HepG2 (cell line): ENCODE results near the gene TMEM273. TPM values are rescaled to one million over a fixed set of nuclear protein-coding genes. Genes with fewer than 3 reads are reported as not detected.
A peak's percentile ranks its signal among the peaks of the same experiment; 100 is the strongest.

Experiments
- ATAC-seq: fragments of 200-7000 bp; cut with Tn5 transposase; 3 replicates; pipeline ENCODE4 v1.9.1; 2020; ENCODE audit warnings: mild to moderate bottlenecking, moderate library complexity
- BruUV-seq: library from RNA; stranded (reverse); fragments of 400-500 nt; replicated peaks from 2 replicates; lab custom pipeline; 2021; lab: Mats Ljungman, UMichigan
- CTCF ChIA-PET: fragments of 300-600 bp; formaldehyde crosslinking; extraction: SDS; loops from one replicate; lab custom pipeline; 2021; ENCODE audit warnings: low total read pairs, inconsistent platforms, low intra/inter-chr PET ratio; lab: Yijun Ruan, JAX
- POLR2A ChIA-PET: fragments of 350-600 bp; sonication (Branson Sonifier 250); formaldehyde crosslinking; loops from one replicate; lab custom pipeline; 2020; ENCODE audit warnings: antibody characterized with exemption, inconsistent platforms; lab: Yijun Ruan, JAX
- DNase-seq: peaks from one replicate; pipeline ENCODE4 v3.0.0-alpha.2; 2015; ENCODE audit warnings: low spot score
- FAIRE-seq: peaks from 3 replicates; lab custom pipeline; 2011; peaks lifted over from hg19 to GRCh38; lab: Jason Lieb, UNC
- H2AFZ ChIP-seq: one replicate; pipeline ENCODE4 v1.6.1; 2011; ENCODE audit warnings: low read length, inconsistent platforms
- H3K27ac ChIP-seq: fragments of 300-600 bp; 3 replicates; pipeline ENCODE4 v1.8.0; 2011; ENCODE audit warnings: mixed run types, mild to moderate bottlenecking, mixed read lengths, low read length, inconsistent platforms; ENCODE audit not compliant: insufficient read depth; ENCODE audit errors: extremely low read length
- H3K27me3 ChIP-seq, 2 experiments: fragments of 200-600 bp in 1 of 2; 2 replicates in 1 of 2; 3 replicates in 1 of 2; pipeline versions ENCODE4 v1.6.0 to v1.8.0; 2011; ENCODE audit warnings: low read length in 2 of 2, mild to moderate bottlenecking in 2 of 2, moderate library complexity in 2 of 2, inconsistent platforms in 1 of 2; ENCODE audit not compliant: insufficient read depth in 2 of 2, control insufficient read depth in 1 of 2
- H3K36me3 ChIP-seq, 2 experiments: fragments of 200-600 bp in 1 of 2; replicated peaks in 1 of 2; 2 replicates in 1 of 2; 3 replicates in 1 of 2; pipeline versions ENCODE4 v1.5.1 to v1.8.0; 2011; ENCODE audit warnings: low read length in 2 of 2, inconsistent platforms in 1 of 2; ENCODE audit not compliant: insufficient read depth in 2 of 2, control insufficient read depth in 1 of 2
- H3K4me1 ChIP-seq: 2 replicates; pipeline ENCODE4 v1.5.1; 2012; ENCODE audit warnings: low read length, inconsistent platforms; ENCODE audit not compliant: insufficient read depth
- H3K4me2 ChIP-seq: 2 replicates; pipeline ENCODE4 v1.6.0; 2011; ENCODE audit warnings: low read depth, low read length, inconsistent platforms
- H3K4me3 ChIP-seq, 3 experiments: fragments of 200-600 bp in 1 of 3; sonication (generic), shearing (Covaris generic) in 1 of 3; replicated peaks in 1 of 3; 2 replicates each; pipeline ENCODE4 v1.5.1; 2011 to 2016; ENCODE audit warnings: low read length in 3 of 3, inconsistent platforms in 2 of 3, low read depth in 2 of 3, mild to moderate bottlenecking in 2 of 3, control low read depth in 1 of 3, mixed read lengths in 1 of 3; ENCODE audit not compliant: insufficient read depth in 1 of 3
- H3K79me2 ChIP-seq: one replicate; pipeline ENCODE4 v1.6.1; 2011; ENCODE audit warnings: low read length, inconsistent platforms; ENCODE audit not compliant: insufficient read depth
- H3K9ac ChIP-seq: 2 replicates; pipeline ENCODE4 v1.6.0; 2011; ENCODE audit warnings: mild to moderate bottlenecking, low read depth, low read length, inconsistent platforms; ENCODE audit not compliant: insufficient read depth
- H3K9me3 ChIP-seq: 2 replicates; pipeline ENCODE4 v1.5.1; 2012; ENCODE audit warnings: mild to moderate bottlenecking, low read length
- H4K20me1 ChIP-seq: 2 replicates; pipeline ENCODE4 v1.6.0; 2011; ENCODE audit warnings: inconsistent platforms, mild to moderate bottlenecking, low read length, moderate library complexity; ENCODE audit not compliant: insufficient read depth
- MAFF ChIP-seq: IDR thresholded peaks from 2 replicates; pipeline ENCODE4 v1.6.1; 2011; ENCODE audit warnings: low read depth, low read length, improper control_type of control experiment
- MAFK ChIP-seq, 2 experiments: IDR thresholded peaks in 1 of 2; conservative IDR thresholded peaks in 1 of 2; 2 replicates each; pipeline ENCODE4 v1.6.1; 2011; ENCODE audit warnings: improper control_type of control experiment in 2 of 2, low read length in 2 of 2
- TP53 ChIP-seq: sonication (generic); formaldehyde crosslinking; conservative IDR thresholded peaks from 2 replicates; pipeline ENCODE4 v1.4.0; 2020; ENCODE audit warnings: missing genetic modification reagents
- WGBS: methylation state at CpG from one replicate; pipeline ENCODE4 v1.1.6; 2017; ENCODE audit warnings: low lambda C conversion rate; 5-methylcytosine and 5-hydroxymethylcytosine counted together
- in situ Hi-C: cut with HindIII; loops from 2 replicates; pipeline ENCODE4 v1.10.0; 2017; ENCODE audit warnings: low pct_unique_long_range_greater_than_20kb; ENCODE audit not compliant: extremely low pct_ligation_motif_present
- intact Hi-C: fragments of 100-400 bp; cut with micrococcal nuclease; formaldehyde crosslinking; loops from one replicate; pipeline ENCODE4 v1.10.0; 2022; ENCODE audit not compliant: unreplicated experiment
- polyA plus RNA-seq, 8 experiments: library from polyadenylated mRNA; depleted of rRNA in 3 of 8; stranded (reverse) in 7 of 8; unstranded in 1 of 8; fragments of >200 nt; fragmentation: Illumina TruSeq in 4 of 8; extraction: Trizol in 4 of 8; gene quantifications; 2 replicates each; pipeline versions ENCODE4 v1.2.1 to v1.2.3, GENCODE V29; 2011 to 2016; ENCODE audit warnings: low read depth in 4 of 8, missing spikeins in 1 of 8, mixed read lengths in 1 of 8; ENCODE audit not compliant: insufficient read depth in 1 of 8
- total RNA-seq, 5 experiments: library from RNA; depleted of rRNA; stranded (reverse); fragments of >200 nt; fragmentation: Illumina TruSeq; extraction: Trizol; gene quantifications; 2 replicates each; pipeline ENCODE4 v1.2.3, GENCODE V29; 2016; ENCODE audit warnings: low read depth in 1 of 5
- TF ChIP-seq, protein P1 (sequence below): sonication (generic); formaldehyde crosslinking; IDR thresholded peaks from 2 replicates; pipeline ENCODE4 v1.4.0; 2020; ENCODE audit warnings: missing genetic modification reagents
- TF ChIP-seq, protein P2 (sequence below): sonication (generic); formaldehyde crosslinking; conservative IDR thresholded peaks from 2 replicates; pipeline ENCODE4 v1.8.1; 2023; ENCODE audit warnings: missing genetic modification reagents

TMEM273 gene
- total and polyA plus RNA-seq, 2 of the 13 experiments (the other 11 are each of a cell fraction or from before 2014, with no cell fraction given) = not detected

DNA sequence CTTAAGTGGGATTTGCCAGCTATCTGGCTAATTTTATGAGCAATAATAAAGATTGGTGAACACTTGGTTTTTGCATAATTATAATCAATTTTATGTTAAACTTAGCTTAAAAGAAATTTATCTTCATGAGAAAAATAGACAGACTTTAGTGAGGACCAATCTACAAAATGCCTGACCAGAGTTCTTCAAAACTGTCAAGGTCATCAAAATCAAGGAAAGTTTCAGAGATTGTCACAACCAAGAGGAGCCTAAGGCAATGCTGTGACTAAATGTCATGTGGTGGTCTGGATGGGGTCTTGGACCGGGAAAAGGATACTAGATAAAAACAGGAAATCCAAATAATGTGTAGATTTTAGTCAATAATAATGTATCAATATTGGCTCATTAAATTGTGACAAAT, 36.7 kb downstream of the TMEM273 start (continued):
- TF ChIP-seq, protein P1, sequence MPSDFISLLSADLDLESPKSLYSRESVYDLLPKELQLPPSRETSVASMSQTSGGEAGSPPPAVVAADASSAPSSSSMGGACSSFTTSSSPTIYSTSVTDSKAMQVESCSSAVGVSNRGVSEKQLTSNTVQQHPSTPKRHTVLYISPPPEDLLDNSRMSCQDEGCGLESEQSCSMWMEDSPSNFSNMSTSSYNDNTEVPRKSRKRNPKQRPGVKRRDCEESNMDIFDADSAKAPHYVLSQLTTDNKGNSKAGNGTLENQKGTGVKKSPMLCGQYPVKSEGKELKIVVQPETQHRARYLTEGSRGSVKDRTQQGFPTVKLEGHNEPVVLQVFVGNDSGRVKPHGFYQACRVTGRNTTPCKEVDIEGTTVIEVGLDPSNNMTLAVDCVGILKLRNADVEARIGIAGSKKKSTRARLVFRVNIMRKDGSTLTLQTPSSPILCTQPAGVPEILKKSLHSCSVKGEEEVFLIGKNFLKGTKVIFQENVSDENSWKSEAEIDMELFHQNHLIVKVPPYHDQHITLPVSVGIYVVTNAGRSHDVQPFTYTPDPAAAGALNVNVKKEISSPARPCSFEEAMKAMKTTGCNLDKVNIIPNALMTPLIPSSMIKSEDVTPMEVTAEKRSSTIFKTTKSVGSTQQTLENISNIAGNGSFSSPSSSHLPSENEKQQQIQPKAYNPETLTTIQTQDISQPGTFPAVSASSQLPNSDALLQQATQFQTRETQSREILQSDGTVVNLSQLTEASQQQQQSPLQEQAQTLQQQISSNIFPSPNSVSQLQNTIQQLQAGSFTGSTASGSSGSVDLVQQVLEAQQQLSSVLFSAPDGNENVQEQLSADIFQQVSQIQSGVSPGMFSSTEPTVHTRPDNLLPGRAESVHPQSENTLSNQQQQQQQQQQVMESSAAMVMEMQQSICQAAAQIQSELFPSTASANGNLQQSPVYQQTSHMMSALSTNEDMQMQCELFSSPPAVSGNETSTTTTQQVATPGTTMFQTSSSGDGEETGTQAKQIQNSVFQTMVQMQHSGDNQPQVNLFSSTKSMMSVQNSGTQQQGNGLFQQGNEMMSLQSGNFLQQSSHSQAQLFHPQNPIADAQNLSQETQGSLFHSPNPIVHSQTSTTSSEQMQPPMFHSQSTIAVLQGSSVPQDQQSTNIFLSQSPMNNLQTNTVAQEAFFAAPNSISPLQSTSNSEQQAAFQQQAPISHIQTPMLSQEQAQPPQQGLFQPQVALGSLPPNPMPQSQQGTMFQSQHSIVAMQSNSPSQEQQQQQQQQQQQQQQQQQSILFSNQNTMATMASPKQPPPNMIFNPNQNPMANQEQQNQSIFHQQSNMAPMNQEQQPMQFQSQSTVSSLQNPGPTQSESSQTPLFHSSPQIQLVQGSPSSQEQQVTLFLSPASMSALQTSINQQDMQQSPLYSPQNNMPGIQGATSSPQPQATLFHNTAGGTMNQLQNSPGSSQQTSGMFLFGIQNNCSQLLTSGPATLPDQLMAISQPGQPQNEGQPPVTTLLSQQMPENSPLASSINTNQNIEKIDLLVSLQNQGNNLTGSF = no peak
- TF ChIP-seq TP53 = no peak

DNA sequence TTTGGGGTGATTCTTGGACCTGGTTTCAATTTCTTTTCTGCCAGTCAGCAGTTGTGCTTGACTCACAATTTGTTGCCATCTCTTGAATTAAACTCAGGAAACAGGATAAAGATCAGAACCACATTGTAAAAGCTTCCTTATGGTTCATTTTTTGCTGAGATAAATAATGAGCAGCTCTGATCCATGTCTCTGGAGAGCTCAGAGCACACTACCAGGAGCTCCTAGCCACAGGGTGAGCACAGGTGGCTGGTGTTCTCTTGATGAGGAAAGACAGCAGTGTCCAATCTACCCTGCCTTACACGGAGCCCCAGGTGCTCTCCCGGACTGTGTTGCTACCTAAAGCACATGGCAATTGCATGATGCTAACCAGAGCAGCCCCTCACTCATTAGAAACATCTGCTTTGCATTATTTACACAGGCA, 37.2 kb downstream of the TMEM273 start:
- no peak for ATAC-seq
- WGBS = 0% methylated on average over 1 of the region's 2 CpGs
- Histone ChIP-seq H4K20me1 (no peaks in the 10 kb centered on the region), H3K27me3 (no peaks in the 10 kb centered on the region), H3K4me2 (no peak overlapping the region), H3K79me2 (no peaks in the 10 kb centered on the region), H3K9ac (no peak overlapping the region), H3K4me3 (no peak overlapping the region), H2AFZ (no peak overlapping the region), H3K4me1 (no peaks in the 10 kb centered on the region), H3K9me3 (no peaks in the 10 kb centered on the region), H3K27ac (no peak overlapping the region), H3K36me3 (no peaks in the 10 kb centered on the region)
- DNase-seq = no peak
- ChIA-PET CTCF (no interaction called here), POLR2A (no interaction called here)
- TF ChIP-seq, protein P2, sequence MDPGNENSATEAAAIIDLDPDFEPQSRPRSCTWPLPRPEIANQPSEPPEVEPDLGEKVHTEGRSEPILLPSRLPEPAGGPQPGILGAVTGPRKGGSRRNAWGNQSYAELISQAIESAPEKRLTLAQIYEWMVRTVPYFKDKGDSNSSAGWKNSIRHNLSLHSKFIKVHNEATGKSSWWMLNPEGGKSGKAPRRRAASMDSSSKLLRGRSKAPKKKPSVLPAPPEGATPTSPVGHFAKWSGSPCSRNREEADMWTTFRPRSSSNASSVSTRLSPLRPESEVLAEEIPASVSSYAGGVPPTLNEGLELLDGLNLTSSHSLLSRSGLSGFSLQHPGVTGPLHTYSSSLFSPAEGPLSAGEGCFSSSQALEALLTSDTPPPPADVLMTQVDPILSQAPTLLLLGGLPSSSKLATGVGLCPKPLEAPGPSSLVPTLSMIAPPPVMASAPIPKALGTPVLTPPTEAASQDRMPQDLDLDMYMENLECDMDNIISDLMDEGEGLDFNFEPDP = no peak
- TF ChIP-seq MAFK (conservative IDR thresholded peaks at IDR 0.05 in 1 of 2, IDR thresholded peaks at IDR 0.05 in 1 of 2; ENCODE audit: low read length in 2 of 2) = peak; percentile 14 to 42; a peak in 1 of 4 replicates
- TF ChIP-seq MAFF = 0 out of 2 replicates have a peak, but pooled peaks have one; percentile 12
- intact Hi-C loops (no loop called here), in situ Hi-C loops (no loop called here)
- FAIRE-seq = no peak
- no TSS peak for BruUV-seq
